Caki2 (cell line): ENCODE measurements around the gene ETV1. TPM values are rescaled to one million over a fixed set of nuclear protein-coding genes. Genes with fewer than 3 reads are reported as not detected.

Experiments
- DNase-seq: peaks from one replicate; pipeline ENCODE4 v3.0.0-alpha.2; 2015; ENCODE audit warnings: low read depth
- in situ Hi-C: cut with HindIII; loops from 2 replicates; pipeline ENCODE4 v1.10.0; 2016; ENCODE audit warnings: low sequenced_read_pairs, low pct_unique_long_range_greater_than_20kb, mixed read lengths
- total RNA-seq: library from RNA; depleted of rRNA; stranded (reverse); fragments of >200 nt; shearing (Covaris generic); gene quantifications from 2 replicates; pipeline ENCODE4 v1.2.3, GENCODE V29; 2014; ENCODE audit warnings: low replicate concordance

The ETV1 gene
- total RNA-seq, 1 experiment from 2014 or later: 8.4 TPM

GRCh38 chr7:13852281-13852968 lies 137.0 kb downstream of the ETV1 start:
- in situ Hi-C loops: no loop called here
- DNase-seq: no peak

GRCh38 chr7:13851736-13852135 lies 137.7 kb downstream of the ETV1 start:
- in situ Hi-C loops: no loop called here
- no peak for DNase-seq

GRCh38 chr7:13850185-13850752 lies 139.2 kb downstream of the ETV1 start:
- in situ Hi-C loops: no loop called here
- peak; percentile 82 for DNase-seq

- in situ Hi-C loops: no loop called here
- no peak for DNase-seq
Observed at GRCh38 chr7:13849163-13849892, 140.1 kb downstream of the ETV1 start.

- in situ Hi-C loops: no loop called here
- DNase-seq: no peak
Observed at GRCh38 chr7:13848681-13849131, 140.8 kb downstream of the ETV1 start.

GRCh38 chr7:13846386-13846785 lies 143.1 kb downstream of the ETV1 start:
- in situ Hi-C loops: no loop called here

GRCh38 chr7:13845601-13846000 lies 143.9 kb downstream of the ETV1 start:
- in situ Hi-C loops: no loop called here
- DNase-seq: no peak

More at GRCh38 chr7:13846386-13846785, 143.1 kb downstream of the ETV1 start:
- no peak for DNase-seq

GRCh38 chr7:13844954-13845353 lies 144.5 kb downstream of the ETV1 start:
- no peak for DNase-seq

GRCh38 chr7:13841284-13841683 lies 148.2 kb downstream of the ETV1 start:
- in situ Hi-C loops: no loop called here
- no peak for DNase-seq

More at GRCh38 chr7:13844954-13845353, 144.5 kb downstream of the ETV1 start:
- in situ Hi-C loops: no loop called here
